H9 (cell line): ENCODE measurements around the gene RAD21L1. TPM values are rescaled to one million over a fixed set of nuclear protein-coding genes. Genes with fewer than 3 reads are reported as not detected.

ENCODE experiments used
- DNase-seq: peaks from one replicate; pipeline ENCODE4 v3.0.0-alpha.2; 2017
- H2AFZ ChIP-seq: one replicate; pipeline ENCODE4 v1.6.1; 2013; ENCODE audit warnings: mild to moderate bottlenecking, low read length, control low read depth, moderate library complexity
- H2AK5ac ChIP-seq: 2 replicates; pipeline ENCODE4 v1.6.1; 2013; ENCODE audit warnings: low read length, control low read depth, mixed read lengths; ENCODE audit not compliant: insufficient read length
- H2BK120ac ChIP-seq: one replicate; pipeline ENCODE4 v1.6.1; 2013; ENCODE audit warnings: low read depth, mild to moderate bottlenecking, low read length, control low read depth, inconsistent platforms; ENCODE audit not compliant: poor library complexity, severe bottlenecking
- H2BK12ac ChIP-seq: 2 replicates; pipeline ENCODE4 v1.6.1; 2013; ENCODE audit warnings: low read length, control low read depth, mixed read lengths, low read depth; ENCODE audit not compliant: insufficient read length
- H2BK15ac ChIP-seq: 2 replicates; pipeline ENCODE4 v1.6.1; 2013; ENCODE audit warnings: low read depth, low read length, control low read depth
- H2BK20ac ChIP-seq: one replicate; pipeline ENCODE4 v1.6.1; 2013; ENCODE audit warnings: low read depth, mild to moderate bottlenecking, low read length, control low read depth, inconsistent platforms; ENCODE audit not compliant: poor library complexity, severe bottlenecking
- H2BK5ac ChIP-seq: 2 replicates; pipeline ENCODE4 v1.6.1; 2013; ENCODE audit warnings: low read length, control low read depth, mixed read lengths; ENCODE audit not compliant: insufficient read length
- H3K14ac ChIP-seq: 2 replicates; pipeline ENCODE4 v1.6.1; 2013; ENCODE audit warnings: low read length, control low read depth; ENCODE audit not compliant: insufficient read depth
- H3K18ac ChIP-seq: 2 replicates; pipeline ENCODE4 v1.6.1; 2013; ENCODE audit warnings: low read depth, mild to moderate bottlenecking, mixed read lengths, low read length, control low read depth; ENCODE audit not compliant: insufficient read length
- H3K23ac ChIP-seq: 2 replicates; pipeline ENCODE4 v1.6.1; 2013; ENCODE audit warnings: low read length, control low read depth, mixed read lengths, low read depth; ENCODE audit not compliant: insufficient read length
- H3K23me2 ChIP-seq: 2 replicates; pipeline ENCODE4 v1.6.1; 2013; ENCODE audit warnings: low read depth, mild to moderate bottlenecking, mixed read lengths, low read length, control low read depth; ENCODE audit not compliant: insufficient read length, poor library complexity, severe bottlenecking
- H3K27ac ChIP-seq: 2 replicates; pipeline ENCODE4 v1.5.1; 2013; ENCODE audit warnings: low read length, control low read depth, mixed read lengths, low read depth; ENCODE audit not compliant: insufficient read length
- H3K27me3 ChIP-seq: 2 replicates; pipeline ENCODE4 v1.6.1; 2013; ENCODE audit warnings: low read length, control low read depth, inconsistent platforms; ENCODE audit not compliant: insufficient read depth
- H3K4ac ChIP-seq: 2 replicates; pipeline ENCODE4 v1.6.1; 2013; ENCODE audit warnings: low read depth, mild to moderate bottlenecking, control low read depth, inconsistent platforms, low read length, moderate library complexity
- H3K4me1 ChIP-seq: 2 replicates; pipeline ENCODE4 v1.6.1; 2013; ENCODE audit warnings: low read length, control low read depth, inconsistent platforms; ENCODE audit not compliant: insufficient read depth
- H3K4me2 ChIP-seq: 2 replicates; pipeline ENCODE4 v1.6.1; 2013; ENCODE audit warnings: low read length, control low read depth, mixed read lengths; ENCODE audit not compliant: insufficient read length, insufficient read depth
- H3K56ac ChIP-seq: 2 replicates; pipeline ENCODE4 v1.6.1; 2013; ENCODE audit warnings: low read depth, mild to moderate bottlenecking, mixed read lengths, low read length, control low read depth; ENCODE audit not compliant: insufficient read length
- H3K79me1 ChIP-seq: 2 replicates; pipeline ENCODE4 v1.6.1; 2013; ENCODE audit warnings: low read depth, mild to moderate bottlenecking, moderate library complexity, low read length, control low read depth, inconsistent platforms; ENCODE audit not compliant: insufficient read depth, poor library complexity, severe bottlenecking
- H3K79me2 ChIP-seq: 2 replicates; pipeline ENCODE4 v1.6.1; 2013; ENCODE audit warnings: low read length, control low read depth, inconsistent platforms; ENCODE audit not compliant: insufficient read depth
- H3K9ac ChIP-seq: 2 replicates; pipeline ENCODE4 v1.6.1; 2013; ENCODE audit warnings: low read length, control low read depth, mixed read lengths; ENCODE audit not compliant: insufficient read length; ENCODE audit errors: extremely low read depth
- H3K9me3 ChIP-seq: one replicate; pipeline ENCODE4 v1.6.1; 2013; ENCODE audit warnings: low read depth, low read length, inconsistent platforms; ENCODE audit not compliant: control insufficient read depth
- H3T11ph ChIP-seq: one replicate; pipeline ENCODE4 v1.6.1; 2013; ENCODE audit warnings: mild to moderate bottlenecking, low read length, control low read depth, inconsistent platforms
- H4K20me1 ChIP-seq: one replicate; pipeline ENCODE4 v1.6.1; 2013; ENCODE audit not compliant: control insufficient read depth, insufficient read length, insufficient read depth
- H4K5ac ChIP-seq: 2 replicates; pipeline ENCODE4 v1.6.1; 2013; ENCODE audit warnings: low read depth, mild to moderate bottlenecking, mixed read lengths, low read length, control low read depth; ENCODE audit not compliant: insufficient read length
- H4K8ac ChIP-seq: replicated peaks from 2 replicates; pipeline ENCODE4 v1.6.1; 2013; ENCODE audit warnings: low read length, control low read depth, mixed read lengths, low read depth; ENCODE audit not compliant: insufficient read length
- H4K91ac ChIP-seq: 2 replicates; pipeline ENCODE4 v1.6.1; 2013; ENCODE audit warnings: low read depth, mild to moderate bottlenecking, moderate library complexity, mixed read lengths, low read length, control low read depth; ENCODE audit not compliant: insufficient read length
- H3K27ac Mint-ChIP-seq, 3 experiments: 2 replicates in 2 of 3; 3 replicates in 1 of 3; pipeline ENCODE4 v1.8.0; 2020 to 2021; ENCODE audit warnings: mixed read lengths in 3 of 3, mild to moderate bottlenecking in 1 of 3, moderate library complexity in 1 of 3
- H3K27me3 Mint-ChIP-seq: 2 replicates; pipeline ENCODE4 v1.8.0; 2021; ENCODE audit warnings: low read depth, mild to moderate bottlenecking, moderate library complexity, mixed read lengths
- H3K36me3 Mint-ChIP-seq, 3 experiments: 2 replicates in 2 of 3; 3 replicates in 1 of 3; pipeline ENCODE4 v1.8.0; 2020 to 2021; ENCODE audit warnings: low read depth in 3 of 3, mixed read lengths in 3 of 3; ENCODE audit not compliant: insufficient read depth in 1 of 3
- H3K4me1 Mint-ChIP-seq, 2 experiments: 2 replicates each; pipeline ENCODE4 v1.8.0; 2020; ENCODE audit warnings: mixed read lengths in 2 of 2
- H3K4me3 Mint-ChIP-seq, 2 experiments: 2 replicates in 1 of 2; 3 replicates in 1 of 2; pipeline ENCODE4 v1.8.0; 2020 to 2021; ENCODE audit warnings: mild to moderate bottlenecking in 2 of 2, mixed read lengths in 2 of 2, moderate library complexity in 1 of 2
- H3K9me3 Mint-ChIP-seq, 2 experiments: 2 replicates in 1 of 2; 3 replicates in 1 of 2; pipeline ENCODE4 v1.8.0; 2020; ENCODE audit warnings: mild to moderate bottlenecking in 2 of 2, mixed read lengths in 2 of 2, moderate library complexity in 1 of 2
- WGBS: extraction: QIAGEN DNeasy Blood & Tissue Kit; methylation state at CpG from one replicate; pipeline ENCODE4 v1.1.7; 2013; ENCODE audit warnings: missing lambda C conversion rate, low lambda C conversion rate, mixed read lengths; ENCODE audit not compliant: insufficient read length; ENCODE audit errors: extremely low coverage; 5-methylcytosine and 5-hydroxymethylcytosine counted together
- total RNA-seq: library from RNA; stranded (reverse); gene quantifications from 2 replicates; pipeline ENCODE4 v1.2.1, GENCODE V29; 2021
- TF ChIP-seq, protein P1 (sequence below): fragments of 200-600 bp; sonication (generic); conservative IDR thresholded peaks from 3 replicates; pipeline ENCODE4 v1.8.0; 2021; ENCODE audit warnings: antibody characterized with exemption, mild to moderate bottlenecking

RAD21L1 gene
- total RNA-seq, 1 experiment from 2014 or later, result not detected

DNA sequence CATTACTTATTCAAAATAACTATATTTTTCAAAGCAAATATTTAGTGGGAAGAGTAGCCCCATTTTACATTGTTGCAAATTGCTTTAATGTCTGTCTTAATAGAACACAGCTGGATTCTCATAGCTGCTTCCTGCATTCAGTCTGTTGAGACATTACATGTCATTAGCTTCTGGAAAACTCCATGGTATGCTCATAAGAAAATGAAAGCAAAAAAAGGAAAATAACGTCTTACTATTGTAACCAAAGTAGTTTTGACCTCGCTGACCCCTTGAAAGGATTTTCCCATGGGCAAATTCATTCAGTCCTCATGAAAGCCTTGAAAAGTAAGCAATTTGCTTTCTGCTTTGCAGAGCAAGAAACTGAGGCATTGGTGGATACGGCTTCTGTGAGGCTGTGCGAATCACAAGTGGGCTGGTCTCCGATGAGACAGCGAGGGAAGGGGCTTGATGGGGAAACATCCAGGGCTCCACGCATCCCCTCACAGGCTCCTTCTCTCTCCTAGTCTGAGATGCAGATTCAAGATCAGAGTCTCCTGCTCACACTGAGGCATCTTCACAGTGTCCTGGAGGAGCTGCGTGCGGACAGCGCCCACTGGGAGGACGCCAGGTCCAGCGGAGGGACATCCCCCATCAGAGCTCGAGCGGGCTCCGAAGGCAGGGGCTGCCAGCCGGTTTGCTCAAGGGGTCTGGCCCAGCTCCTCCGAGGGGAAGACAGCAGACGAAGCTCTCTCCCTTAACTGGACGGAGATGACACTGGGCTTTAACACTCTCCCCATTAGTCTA is 19.3 kb upstream of the RAD21L1 start:
- Mint-ChIP-seq H3K27me3 (peaks cover 35% of the 10 kb centered on the region), H3K4me3 (no peak overlapping the region), H3K4me1 (no peaks in the 10 kb centered on the region; a peak in 1 of 4 replicates), H3K27ac (peak overlapping the region in 1 of 3 experiments; percentile 83; a peak in 2 of 7 replicates), H3K9me3 (no peaks in the 10 kb centered on the region), H3K36me3 (no peaks in the 10 kb centered on the region)
- no peak overlapping the region for H3K56ac ChIP-seq
- TF ChIP-seq, protein P1, sequence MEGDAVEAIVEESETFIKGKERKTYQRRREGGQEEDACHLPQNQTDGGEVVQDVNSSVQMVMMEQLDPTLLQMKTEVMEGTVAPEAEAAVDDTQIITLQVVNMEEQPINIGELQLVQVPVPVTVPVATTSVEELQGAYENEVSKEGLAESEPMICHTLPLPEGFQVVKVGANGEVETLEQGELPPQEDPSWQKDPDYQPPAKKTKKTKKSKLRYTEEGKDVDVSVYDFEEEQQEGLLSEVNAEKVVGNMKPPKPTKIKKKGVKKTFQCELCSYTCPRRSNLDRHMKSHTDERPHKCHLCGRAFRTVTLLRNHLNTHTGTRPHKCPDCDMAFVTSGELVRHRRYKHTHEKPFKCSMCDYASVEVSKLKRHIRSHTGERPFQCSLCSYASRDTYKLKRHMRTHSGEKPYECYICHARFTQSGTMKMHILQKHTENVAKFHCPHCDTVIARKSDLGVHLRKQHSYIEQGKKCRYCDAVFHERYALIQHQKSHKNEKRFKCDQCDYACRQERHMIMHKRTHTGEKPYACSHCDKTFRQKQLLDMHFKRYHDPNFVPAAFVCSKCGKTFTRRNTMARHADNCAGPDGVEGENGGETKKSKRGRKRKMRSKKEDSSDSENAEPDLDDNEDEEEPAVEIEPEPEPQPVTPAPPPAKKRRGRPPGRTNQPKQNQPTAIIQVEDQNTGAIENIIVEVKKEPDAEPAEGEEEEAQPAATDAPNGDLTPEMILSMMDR, result no peak
- no peak for DNase-seq
- H3K9ac ChIP-seq, result no peak overlapping the region
- H2AK5ac ChIP-seq, result no peak overlapping the region
- no peak overlapping the region for H4K5ac ChIP-seq
- no peak overlapping the region for H2BK12ac ChIP-seq
- H3T11ph ChIP-seq, result no peak overlapping the region
- H3K4ac ChIP-seq, result no peak overlapping the region
- H2BK20ac ChIP-seq, result no peak overlapping the region
- no peaks in the 10 kb centered on the region for H3K4me1 ChIP-seq
- no peak overlapping the region for H3K14ac ChIP-seq
- H3K27ac ChIP-seq, result no peak overlapping the region
- H3K79me2 ChIP-seq, result no peaks in the 10 kb centered on the region
- no peak overlapping the region for H2BK5ac ChIP-seq
- no peaks in the 10 kb centered on the region for H3K79me1 ChIP-seq
- H4K91ac ChIP-seq, result no peak overlapping the region
- H2BK15ac ChIP-seq, result no peak overlapping the region
- no peak overlapping the region for H2AFZ ChIP-seq
- H3K9me3 ChIP-seq, result no peaks in the 10 kb centered on the region
- no peak overlapping the region for H2BK120ac ChIP-seq
- no peaks in the 10 kb centered on the region for H4K20me1 ChIP-seq
- WGBS, result no CpG with 5 or more reads among the region's 19 CpGs
- no peak overlapping the region for H3K23ac ChIP-seq
- no peak overlapping the region for H3K18ac ChIP-seq
- H3K27me3 ChIP-seq, result no peaks in the 10 kb centered on the region
- no peak overlapping the region for H3K4me2 ChIP-seq
- no peaks in the 10 kb centered on the region for H3K23me2 ChIP-seq
- H4K8ac ChIP-seq, result no peak overlapping the region
